ENCODE results near the gene SLC17A2. TPM values are rescaled to one million over a fixed set of nuclear protein-coding genes. Genes with fewer than 3 reads are reported as not detected.

SLC17A2 gene
- total RNA-seq, 1 donor from 2014 or later, result not detected

GRCh38 chr6:25972128-25972527 is 41.6 kb upstream of the SLC17A2 start:
- Mint-ChIP-seq H3K4me3 (ENCODE audit: unreplicated experiment) (no peak overlapping the region), H3K27ac (ENCODE audit: unreplicated experiment) (peak overlapping the region; percentile 82), H3K9me3 (ENCODE audit: unreplicated experiment) (no peaks in the 10 kb centered on the region), H3K27me3 (ENCODE audit: unreplicated experiment) (no peaks in the 10 kb centered on the region), H3K4me1 (ENCODE audit: unreplicated experiment) (peaks cover 35% of the 10 kb centered on the region), H3K36me3 (ENCODE audit: unreplicated experiment) (peaks cover 67% of the 10 kb centered on the region)
- no peak for DNase-seq (ENCODE audit: extremely low spot score, unreplicated experiment)
- TF ChIP-seq CTCF (IDR thresholded peaks at IDR 0.05), result no peak

- no peak for DNase-seq (ENCODE audit: extremely low spot score, unreplicated experiment)
- peak overlapping the region; percentile 82 for H3K27ac Mint-ChIP-seq (ENCODE audit: unreplicated experiment)
- H3K4me1 Mint-ChIP-seq (ENCODE audit: unreplicated experiment), result peaks cover 43% of the 10 kb centered on the region
- H3K36me3 Mint-ChIP-seq (ENCODE audit: unreplicated experiment), result peaks cover 67% of the 10 kb centered on the region
- no peaks in the 10 kb centered on the region for H3K27me3 Mint-ChIP-seq (ENCODE audit: unreplicated experiment)
- no peak for TF ChIP-seq CTCF (IDR thresholded peaks at IDR 0.05)
- peak overlapping the region; percentile 7 for H3K4me3 Mint-ChIP-seq (ENCODE audit: unreplicated experiment)
- no peaks in the 10 kb centered on the region for H3K9me3 Mint-ChIP-seq (ENCODE audit: unreplicated experiment)
Measured at GRCh38 chr6:25971187-25971821, 40.8 kb upstream of the SLC17A2 start.

GRCh38 chr6:25968769-25969168 is 38.3 kb upstream of the SLC17A2 start:
- no peaks in the 10 kb centered on the region for H3K27me3 Mint-ChIP-seq (ENCODE audit: unreplicated experiment)
- peaks cover 54% of the 10 kb centered on the region for H3K36me3 Mint-ChIP-seq (ENCODE audit: unreplicated experiment)
- no peak overlapping the region for H3K4me3 Mint-ChIP-seq (ENCODE audit: unreplicated experiment)
- TF ChIP-seq CTCF (IDR thresholded peaks at IDR 0.05), result no peak
- peaks cover 49% of the 10 kb centered on the region for H3K4me1 Mint-ChIP-seq (ENCODE audit: unreplicated experiment)
- H3K27ac Mint-ChIP-seq (ENCODE audit: unreplicated experiment), result no peak overlapping the region
- no peaks in the 10 kb centered on the region for H3K9me3 Mint-ChIP-seq (ENCODE audit: unreplicated experiment)
- no peak for DNase-seq (ENCODE audit: extremely low spot score, unreplicated experiment)

- DNase-seq (ENCODE audit: extremely low spot score, unreplicated experiment), result no peak
- H3K4me1 Mint-ChIP-seq (ENCODE audit: unreplicated experiment), result peaks cover 61% of the 10 kb centered on the region
- H3K36me3 Mint-ChIP-seq (ENCODE audit: unreplicated experiment), result peaks cover 41% of the 10 kb centered on the region
Measured at GRCh38 chr6:25966711-25967110, 36.2 kb upstream of the SLC17A2 start.

GRCh38 chr6:25965058-25965457 is 34.6 kb upstream of the SLC17A2 start:
- Mint-ChIP-seq H3K27ac (ENCODE audit: unreplicated experiment) (no peak overlapping the region), H3K4me1 (ENCODE audit: unreplicated experiment) (peaks cover 49% of the 10 kb centered on the region), H3K9me3 (ENCODE audit: unreplicated experiment) (no peaks in the 10 kb centered on the region), H3K36me3 (ENCODE audit: unreplicated experiment) (peaks cover 32% of the 10 kb centered on the region), H3K27me3 (ENCODE audit: unreplicated experiment) (no peaks in the 10 kb centered on the region), H3K4me3 (ENCODE audit: unreplicated experiment) (no peak overlapping the region)
- TF ChIP-seq CTCF (IDR thresholded peaks at IDR 0.05), result no peak
- no peak for DNase-seq (ENCODE audit: extremely low spot score, unreplicated experiment)

More at GRCh38 chr6:25966711-25967110, 36.2 kb upstream of the SLC17A2 start:
- H3K9me3 Mint-ChIP-seq (ENCODE audit: unreplicated experiment), result no peaks in the 10 kb centered on the region
- no peak overlapping the region for H3K4me3 Mint-ChIP-seq (ENCODE audit: unreplicated experiment)
- no peak for TF ChIP-seq CTCF (IDR thresholded peaks at IDR 0.05)
- no peak overlapping the region for H3K27ac Mint-ChIP-seq (ENCODE audit: unreplicated experiment)
- no peaks in the 10 kb centered on the region for H3K27me3 Mint-ChIP-seq (ENCODE audit: unreplicated experiment)

Data from osteocyte (in vitro differentiated cells).